Subcutaneous adipose tissue (tissue), 4 donors: ENCODE measurements around the gene NLRC3. TPM values are rescaled to one million over a fixed set of nuclear protein-coding genes. Genes with fewer than 3 reads are reported as not detected.

Source experiments
- total RNA-seq, 4 donors: library from RNA; depleted of rRNA; stranded (reverse); fragments of >200 nt; gene quantifications; one replicate each; pipeline ENCODE4 v1.1.0, GENCODE V29; 2016
- TF ChIP-seq, protein P1 (sequence below): fragments of 450-650 bp; IDR thresholded peaks from one replicate; pipeline ENCODE4 v1.5.1; 2016; ENCODE audit warnings: low read depth, mild to moderate bottlenecking, control low read depth, antibody characterized with exemption, moderate library complexity

The NLRC3 gene
- total RNA-seq, 4 donors from 2014 or later: 0.49 to 1.5 (median 1.0) TPM

DNA sequence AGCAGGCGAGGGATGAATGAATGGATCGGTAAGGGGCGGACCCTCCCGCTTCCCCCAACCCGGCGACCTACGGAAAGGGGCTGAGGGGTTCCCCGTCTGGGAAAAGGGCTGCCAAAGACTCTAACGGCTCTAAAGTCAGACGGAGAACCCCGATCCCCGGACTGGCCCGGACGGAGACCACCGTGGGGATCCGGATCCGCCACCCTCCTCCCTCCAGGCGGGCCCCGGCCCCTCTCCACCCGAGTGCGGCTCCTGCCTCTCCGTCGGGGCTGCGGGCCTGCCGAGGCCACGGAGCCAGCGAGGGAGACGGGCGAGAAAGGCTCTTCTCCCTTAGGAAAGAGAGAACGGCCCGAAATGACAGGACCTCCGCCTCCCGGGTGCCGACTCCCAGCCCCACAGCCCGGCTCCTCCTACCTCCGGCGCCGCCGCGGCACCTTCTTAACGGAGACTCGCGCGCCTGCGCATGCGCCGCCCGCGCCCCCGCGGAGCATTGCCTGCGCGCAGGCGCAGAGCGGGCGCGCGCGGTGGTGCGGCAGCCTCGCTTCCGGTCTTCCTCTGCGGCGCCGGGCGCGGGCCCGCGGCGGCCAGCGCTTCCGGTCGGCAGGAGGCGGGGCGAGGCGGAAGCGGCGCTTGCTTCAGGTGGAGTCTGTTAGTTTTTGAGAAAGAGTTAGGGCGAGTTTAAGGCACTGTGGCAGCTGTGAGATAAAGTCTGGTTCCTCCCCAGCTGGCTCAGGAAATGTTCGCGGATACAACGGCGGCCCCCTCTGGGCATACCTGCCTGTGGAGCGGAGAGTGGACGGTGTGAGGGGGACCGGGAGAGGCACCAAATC is 34.2 kb upstream of the NLRC3 start, which contains the start of gene SLX4:
SLX4 (minus strand) TSS at position 461 of the 830 bp plus-strand sequence. CDS start 2,642 bp downstream, outside the sequence.
- TF ChIP-seq, protein P1, sequence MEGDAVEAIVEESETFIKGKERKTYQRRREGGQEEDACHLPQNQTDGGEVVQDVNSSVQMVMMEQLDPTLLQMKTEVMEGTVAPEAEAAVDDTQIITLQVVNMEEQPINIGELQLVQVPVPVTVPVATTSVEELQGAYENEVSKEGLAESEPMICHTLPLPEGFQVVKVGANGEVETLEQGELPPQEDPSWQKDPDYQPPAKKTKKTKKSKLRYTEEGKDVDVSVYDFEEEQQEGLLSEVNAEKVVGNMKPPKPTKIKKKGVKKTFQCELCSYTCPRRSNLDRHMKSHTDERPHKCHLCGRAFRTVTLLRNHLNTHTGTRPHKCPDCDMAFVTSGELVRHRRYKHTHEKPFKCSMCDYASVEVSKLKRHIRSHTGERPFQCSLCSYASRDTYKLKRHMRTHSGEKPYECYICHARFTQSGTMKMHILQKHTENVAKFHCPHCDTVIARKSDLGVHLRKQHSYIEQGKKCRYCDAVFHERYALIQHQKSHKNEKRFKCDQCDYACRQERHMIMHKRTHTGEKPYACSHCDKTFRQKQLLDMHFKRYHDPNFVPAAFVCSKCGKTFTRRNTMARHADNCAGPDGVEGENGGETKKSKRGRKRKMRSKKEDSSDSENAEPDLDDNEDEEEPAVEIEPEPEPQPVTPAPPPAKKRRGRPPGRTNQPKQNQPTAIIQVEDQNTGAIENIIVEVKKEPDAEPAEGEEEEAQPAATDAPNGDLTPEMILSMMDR: no peak

DNA sequence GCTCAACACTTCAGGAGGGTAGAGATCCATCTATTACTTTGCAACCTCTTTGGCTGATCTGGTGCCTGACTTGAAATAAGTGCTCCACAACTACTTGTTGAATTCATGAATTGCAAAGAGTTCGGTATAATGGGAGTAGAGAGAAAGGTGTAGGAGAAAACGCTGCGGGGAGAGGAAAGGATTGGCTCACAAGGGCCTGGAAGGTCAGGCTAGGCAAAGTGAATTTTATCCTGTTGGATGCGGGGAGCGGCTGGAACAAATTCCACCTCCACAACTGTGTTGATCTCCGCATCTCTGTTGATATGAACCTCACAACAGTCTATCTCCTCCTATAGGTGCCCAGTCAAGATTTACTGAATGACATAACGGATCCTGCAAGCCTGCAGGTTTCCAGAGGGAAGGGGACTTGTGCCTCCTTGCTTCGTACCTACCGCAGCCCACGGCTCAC is 33.5 kb upstream of the NLRC3 start:
- TF ChIP-seq, protein P1: no peak

DNA sequence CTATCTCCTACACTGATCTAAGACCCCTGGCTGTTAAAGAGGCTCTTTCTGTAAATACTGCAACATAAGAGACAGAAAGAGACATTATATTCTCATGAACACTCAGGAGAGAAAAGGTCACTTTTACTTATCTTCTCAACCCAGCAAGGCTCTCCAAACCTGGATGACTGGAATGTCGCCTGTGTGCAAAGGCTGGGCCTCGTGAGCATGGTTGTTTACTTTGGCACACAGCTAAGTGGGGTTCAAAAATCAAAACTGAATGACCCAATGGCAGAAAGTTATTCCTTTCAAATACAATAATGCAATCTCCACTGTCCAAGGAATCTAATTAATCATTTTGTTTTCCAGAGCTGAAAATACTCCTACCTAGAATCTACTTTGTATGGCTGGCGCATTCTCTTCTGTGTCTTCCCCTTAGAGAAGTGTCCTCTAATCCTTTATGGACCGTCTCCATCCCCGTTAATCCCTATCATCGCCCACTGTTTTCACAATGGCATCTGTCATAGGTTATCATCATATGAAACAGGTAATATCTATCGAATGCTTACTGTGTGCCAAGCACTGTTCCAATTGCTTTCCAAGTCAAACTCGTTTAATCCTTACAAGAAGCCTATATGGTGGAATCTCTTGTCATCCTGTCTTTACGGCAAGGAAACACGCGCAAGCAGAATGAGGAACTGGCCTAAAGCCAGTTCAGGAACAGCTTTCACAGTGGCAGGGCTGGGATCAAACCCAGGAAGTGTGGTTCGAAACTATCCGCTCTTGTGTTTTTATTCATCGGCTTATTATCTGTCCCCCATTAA is 32.9 kb upstream of the NLRC3 start:
- TF ChIP-seq, protein P1: no peak

DNA sequence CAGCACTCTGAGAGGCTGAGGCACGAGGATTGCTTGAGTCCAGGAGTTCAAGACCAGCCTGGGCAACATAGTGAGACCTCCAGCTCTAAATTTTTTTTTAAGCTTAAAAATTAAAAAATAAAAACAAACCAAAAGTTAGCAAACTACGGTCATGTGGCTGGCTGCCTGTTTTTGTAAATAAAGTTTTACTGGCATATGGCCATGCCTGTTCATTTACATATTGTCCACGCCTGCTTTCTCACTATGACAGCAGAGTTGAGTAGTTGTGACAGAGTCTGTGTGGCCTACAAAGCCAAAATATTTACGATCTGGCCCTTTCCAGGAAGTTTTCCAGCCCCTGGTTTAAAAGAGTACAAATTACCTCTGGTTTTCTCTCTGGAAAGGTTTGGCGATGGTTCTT is 30.9 kb upstream of the NLRC3 start:
- TF ChIP-seq, protein P1: no peak

DNA sequence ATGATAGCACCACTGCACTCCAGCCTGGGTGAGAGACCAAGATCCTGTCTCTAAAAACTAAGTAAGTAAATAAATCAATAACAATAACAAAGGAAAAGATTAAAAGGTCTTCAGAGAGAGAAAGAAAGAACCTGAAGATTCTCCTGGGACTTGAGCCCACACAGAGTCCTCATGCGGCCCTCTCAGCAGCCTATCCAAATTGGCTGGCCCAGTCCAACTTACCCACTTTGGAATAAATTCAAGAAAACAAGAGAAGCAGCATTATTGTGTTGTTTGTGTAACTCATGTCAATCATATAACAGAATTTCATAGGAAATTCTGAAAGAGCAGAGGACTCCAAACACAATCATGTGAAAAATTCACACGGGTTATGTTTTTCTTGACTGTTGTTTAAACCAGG is 30.4 kb upstream of the NLRC3 start:
- TF ChIP-seq, protein P1: no peak

DNA sequence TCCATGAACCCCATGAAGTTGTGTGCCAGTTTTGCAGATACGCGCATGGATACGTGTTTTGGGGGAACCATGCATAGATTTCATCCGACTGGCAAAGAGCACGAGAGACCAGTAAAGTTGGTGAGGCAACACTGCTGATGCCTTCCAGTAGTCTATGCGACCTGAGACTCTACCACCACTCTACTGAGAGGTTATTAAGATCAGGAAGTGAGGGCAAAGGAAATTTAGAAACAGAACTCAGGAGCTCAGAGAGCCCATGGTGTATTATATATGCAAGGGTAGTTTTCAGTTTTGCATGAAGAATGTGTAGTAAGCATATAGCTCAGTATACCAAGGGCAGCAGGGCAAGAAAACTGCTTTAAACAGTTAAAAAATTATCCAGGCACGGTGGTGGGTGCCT is 30.0 kb upstream of the NLRC3 start:
- TF ChIP-seq, protein P1: no peak

DNA sequence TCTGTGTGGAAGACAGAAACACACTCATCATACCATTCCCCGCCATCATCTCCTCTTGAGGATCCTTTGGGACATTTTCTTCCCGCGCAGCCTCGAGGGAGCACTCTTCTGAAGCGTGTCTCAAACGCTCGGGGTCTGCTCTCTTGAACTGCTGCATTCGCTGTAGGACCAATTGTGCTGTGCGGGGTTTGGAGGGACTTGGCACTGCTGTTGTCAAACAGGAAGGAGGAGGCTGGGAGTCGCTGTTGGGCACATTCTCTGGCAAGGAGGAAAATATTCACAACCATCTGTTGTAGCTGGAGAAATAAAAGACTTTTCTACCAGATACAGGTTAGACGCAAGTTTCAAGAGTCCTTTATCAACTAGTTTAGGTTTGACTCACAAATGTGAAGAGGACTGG is 29.2 kb upstream of the NLRC3 start:
- TF ChIP-seq, protein P1: no peak
